Measurements from ENCODE around the gene ARMC8. TPM values are rescaled to one million over a fixed set of nuclear protein-coding genes. Genes with fewer than 3 reads are reported as not detected.

Gene ARMC8
- total RNA-seq, 1 donor, result 70.8 TPM

- DNase-seq (ENCODE audit: low read depth), result no peak
- no peak for TF ChIP-seq CTCF (IDR thresholded peaks at IDR 0.05; ENCODE audit: insufficient read depth, low read depth, low read length)
Measured at GRCh38 chr3:138222942-138223287, 35.8 kb downstream of the ARMC8 start.

GRCh38 chr3:138227650-138228049 is 40.5 kb downstream of the ARMC8 start:
- DNase-seq (ENCODE audit: low read depth), result peak; percentile 67
- H3K4me3 ChIP-seq (ENCODE audit: low read depth, low read length), result no peak overlapping the region
- no peak for TF ChIP-seq CTCF (IDR thresholded peaks at IDR 0.05; ENCODE audit: insufficient read depth, low read depth, low read length)

More at GRCh38 chr3:138222942-138223287, 35.8 kb downstream of the ARMC8 start:
- no peak overlapping the region for H3K4me3 ChIP-seq (ENCODE audit: low read depth, low read length)

GRCh38 chr3:138230525-138230924 is 43.4 kb downstream of the ARMC8 start:
- no peak for DNase-seq (ENCODE audit: low read depth)
- no peak for TF ChIP-seq CTCF (IDR thresholded peaks at IDR 0.05; ENCODE audit: insufficient read depth, low read depth, low read length)
- no peak overlapping the region for H3K4me3 ChIP-seq (ENCODE audit: low read depth, low read length)

- no peak for TF ChIP-seq CTCF (IDR thresholded peaks at IDR 0.05; ENCODE audit: insufficient read depth, low read depth, low read length)
- DNase-seq (ENCODE audit: low read depth), result no peak
Measured at GRCh38 chr3:138232705-138233364, 45.7 kb downstream of the ARMC8 start.

GRCh38 chr3:138234401-138235179 is 47.5 kb downstream of the ARMC8 start:
- H3K4me3 ChIP-seq (ENCODE audit: low read depth, low read length), result no peak overlapping the region
- no peak for TF ChIP-seq CTCF (IDR thresholded peaks at IDR 0.05; ENCODE audit: insufficient read depth, low read depth, low read length)
- no peak for DNase-seq (ENCODE audit: low read depth)

More at GRCh38 chr3:138232705-138233364, 45.7 kb downstream of the ARMC8 start:
- H3K4me3 ChIP-seq (ENCODE audit: low read depth, low read length), result no peak overlapping the region

GRCh38 chr3:138238711-138239110 is 51.6 kb downstream of the ARMC8 start:
- DNase-seq (ENCODE audit: low read depth), result no peak
- H3K4me3 ChIP-seq (ENCODE audit: low read depth, low read length), result no peak overlapping the region
- no peak for TF ChIP-seq CTCF (IDR thresholded peaks at IDR 0.05; ENCODE audit: insufficient read depth, low read depth, low read length)

All from fibroblast of villous mesenchyme (primary cell).